SHP77 treated with DMSO at 0.1 percent for 48 hours (cell line): ENCODE measurements around the gene UBXN2A.
A peak's percentile ranks its signal among the peaks of the same experiment; 100 is the strongest.
"Not testable (repeated sequence)": the region's sequence is repeated elsewhere in the genome, so short reads cannot be mapped to it uniquely, and the experiment has no call there.

ENCODE experiments used
- DNase-seq: peaks from one replicate; lab custom pipeline; 2025; lab: John Stamatoyannopoulos, UW

UBXN2A gene

DNA sequence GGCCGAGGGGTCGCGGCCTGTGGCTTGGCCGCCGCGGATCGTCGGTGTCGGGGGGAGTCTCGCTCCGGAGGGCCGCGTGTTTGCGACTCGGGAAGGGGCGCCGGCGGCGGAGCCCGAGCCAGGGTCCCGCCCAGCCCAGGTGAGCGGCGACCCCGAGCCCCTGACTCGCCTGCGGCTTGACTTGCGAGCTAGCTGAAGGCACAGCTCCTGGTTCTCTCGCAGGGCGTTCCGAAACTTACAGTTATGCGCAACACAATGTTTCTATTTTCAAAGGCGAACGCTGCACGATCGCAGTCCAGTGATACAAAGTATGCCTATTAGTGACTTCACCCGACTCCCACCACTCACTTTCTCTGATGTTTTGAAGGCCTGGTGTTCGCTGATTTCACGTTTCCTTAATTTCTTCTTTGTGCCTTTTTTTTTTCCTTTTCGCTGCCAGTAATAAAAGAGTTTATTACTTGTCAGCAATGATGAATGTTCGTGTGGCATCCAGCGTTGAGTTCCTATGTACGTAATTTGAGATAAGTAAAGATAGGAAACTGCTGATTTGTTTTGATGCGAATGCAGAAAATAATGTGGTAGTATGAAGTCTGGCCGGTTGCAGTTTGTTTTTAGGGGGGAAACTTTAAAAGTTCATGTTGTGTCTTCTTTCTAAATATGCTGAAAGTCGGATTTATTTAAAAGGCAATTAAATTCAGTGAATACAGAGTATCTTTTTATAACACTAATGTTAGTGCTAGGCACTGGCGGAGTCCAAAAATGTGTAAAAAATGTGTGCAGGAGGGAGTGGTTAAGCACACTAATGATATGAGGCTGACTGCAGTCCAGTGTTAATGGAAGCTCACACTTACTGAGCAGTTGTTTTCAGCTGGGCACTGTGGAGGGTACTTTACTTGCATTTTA is 706 bp downstream of the UBXN2A start:
- no peak for DNase-seq

DNA sequence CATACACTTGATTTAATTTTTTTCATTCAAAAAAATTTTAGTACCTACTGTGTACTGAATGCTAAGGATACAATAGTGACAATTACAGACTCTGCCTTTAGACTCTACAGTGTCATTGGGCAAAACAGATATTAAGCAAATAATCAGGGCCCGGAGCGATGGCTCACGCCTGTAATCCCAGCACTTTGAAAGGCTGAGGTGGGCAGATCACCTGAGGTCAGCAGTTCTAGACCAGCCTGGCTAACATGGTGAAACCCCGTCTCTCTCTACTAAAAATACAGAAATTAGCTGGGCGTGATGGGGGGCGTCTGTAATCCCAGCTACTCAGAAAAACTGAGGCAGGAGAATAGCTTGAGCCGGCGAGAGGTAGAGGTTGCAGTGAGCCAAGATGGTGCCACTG is 1.4 kb downstream of the UBXN2A start:
- no peak for DNase-seq

DNA sequence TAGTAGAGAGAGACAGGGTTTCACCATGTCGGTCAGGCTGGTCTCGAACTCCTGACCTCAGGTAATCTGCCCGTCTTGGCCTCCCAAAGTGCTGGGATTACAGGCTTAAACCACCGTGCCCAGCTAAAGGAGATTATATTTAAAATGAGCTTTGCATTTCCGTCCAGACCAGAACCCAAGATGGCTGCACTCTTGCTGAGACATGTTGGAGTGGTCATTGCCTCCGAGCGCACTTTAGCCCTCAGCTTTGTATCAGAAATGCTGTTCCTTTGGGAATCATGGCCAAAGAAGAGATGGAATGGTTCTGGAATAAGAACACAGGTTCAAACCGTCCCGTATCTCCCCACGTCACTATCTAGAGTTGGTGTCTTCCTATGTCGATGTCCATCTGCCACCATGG is 3.4 kb downstream of the UBXN2A start:
- DNase-seq: no peak

DNA sequence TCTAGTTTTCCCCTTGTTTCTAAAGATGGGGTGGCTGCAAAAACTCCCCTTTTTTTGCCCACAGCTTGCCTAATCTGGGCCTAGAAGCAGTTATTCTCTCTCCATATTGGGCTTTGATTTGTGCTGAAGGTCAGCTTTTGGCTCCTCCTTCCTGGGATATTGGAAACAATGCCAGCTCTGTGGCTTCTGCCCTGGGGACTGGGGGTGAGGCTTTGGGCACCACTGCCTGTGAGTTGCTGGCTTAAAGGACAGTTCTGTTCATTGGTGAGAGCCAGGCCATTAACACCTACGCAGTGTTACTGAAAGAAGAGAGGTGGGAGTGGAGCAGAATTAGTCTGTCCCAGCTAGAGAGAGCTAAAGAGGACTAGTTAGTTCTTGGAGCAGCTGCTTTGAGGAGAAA is 4.3 kb downstream of the UBXN2A start:
- DNase-seq: no peak

DNA sequence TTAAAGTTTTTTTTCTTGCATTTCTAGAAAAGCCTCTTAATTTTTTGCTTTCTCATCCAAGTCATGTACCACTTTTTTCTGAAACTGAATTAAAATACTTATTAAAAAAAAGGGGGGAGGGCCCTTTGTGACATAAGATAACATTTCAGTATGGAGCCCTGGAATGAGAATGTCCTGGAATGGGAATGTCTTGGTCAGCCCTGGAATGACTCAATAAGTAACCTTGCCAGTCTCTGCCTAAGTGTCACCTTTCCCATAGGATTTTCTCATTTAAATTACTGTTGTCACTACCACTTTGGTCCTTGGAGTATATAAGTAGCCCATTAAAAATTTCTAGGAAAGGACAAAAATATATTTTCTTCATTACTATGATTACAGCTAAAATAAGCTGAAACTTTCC is 4.7 kb downstream of the UBXN2A start:
- DNase-seq: no peak

DNA sequence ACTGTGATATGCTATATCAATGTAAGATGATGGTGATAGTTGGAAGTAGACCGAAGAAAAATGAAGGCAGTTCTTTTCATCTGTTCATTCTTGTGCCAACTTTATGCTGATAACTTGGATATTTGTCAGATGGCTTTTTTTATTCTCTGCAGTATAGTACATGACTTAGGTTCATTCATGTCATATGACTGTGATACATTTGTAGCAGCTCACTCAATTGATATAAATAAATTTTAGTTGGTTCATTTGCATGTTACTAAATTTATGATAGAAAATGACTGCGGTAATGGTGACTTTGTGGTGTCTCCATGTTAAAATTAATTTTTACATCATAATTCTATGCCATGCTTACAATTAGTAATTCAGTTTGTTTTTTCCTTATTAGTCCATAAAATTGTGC is 7.1 kb downstream of the UBXN2A start:
- no peak for DNase-seq

DNA sequence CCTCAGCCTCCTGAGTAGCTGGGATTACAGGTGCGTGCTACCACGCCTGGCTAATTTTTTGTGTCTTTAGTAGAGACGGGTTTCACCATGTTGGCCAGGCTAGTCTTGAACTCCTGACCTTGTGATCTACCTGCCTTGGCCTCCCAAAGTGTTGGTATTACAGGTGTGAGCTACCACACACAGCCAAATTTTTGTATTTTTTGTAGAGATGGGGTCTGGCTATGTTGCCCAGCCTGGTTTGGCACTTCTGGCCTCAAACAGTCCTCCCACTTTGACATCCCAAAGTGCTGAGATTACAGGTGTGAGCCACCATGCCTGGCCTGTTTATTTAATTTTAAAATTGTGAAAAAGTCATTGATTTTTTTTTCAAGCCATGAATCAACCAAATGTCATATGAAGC is 12.3 kb downstream of the UBXN2A start:
- not testable (repeated sequence) for DNase-seq

DNA sequence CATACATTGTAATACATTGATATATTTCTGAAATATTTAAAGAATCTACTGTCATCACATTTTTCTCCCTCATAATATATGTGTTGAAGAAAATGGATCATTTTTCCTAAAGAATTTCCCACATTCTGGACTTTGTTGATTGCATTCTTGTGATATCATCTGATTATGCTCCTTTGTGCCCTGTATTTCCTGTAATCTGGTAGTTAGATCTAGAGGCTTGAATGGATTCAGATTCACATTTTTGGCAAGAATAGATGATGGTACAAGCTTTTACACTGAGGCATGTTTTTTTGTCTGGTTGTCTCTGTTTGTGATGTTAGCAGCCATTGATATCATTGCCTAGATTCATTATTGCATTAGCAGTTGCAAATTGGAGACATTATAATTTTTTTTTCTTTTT is 13.4 kb downstream of the UBXN2A start:
- no peak for DNase-seq

DNA sequence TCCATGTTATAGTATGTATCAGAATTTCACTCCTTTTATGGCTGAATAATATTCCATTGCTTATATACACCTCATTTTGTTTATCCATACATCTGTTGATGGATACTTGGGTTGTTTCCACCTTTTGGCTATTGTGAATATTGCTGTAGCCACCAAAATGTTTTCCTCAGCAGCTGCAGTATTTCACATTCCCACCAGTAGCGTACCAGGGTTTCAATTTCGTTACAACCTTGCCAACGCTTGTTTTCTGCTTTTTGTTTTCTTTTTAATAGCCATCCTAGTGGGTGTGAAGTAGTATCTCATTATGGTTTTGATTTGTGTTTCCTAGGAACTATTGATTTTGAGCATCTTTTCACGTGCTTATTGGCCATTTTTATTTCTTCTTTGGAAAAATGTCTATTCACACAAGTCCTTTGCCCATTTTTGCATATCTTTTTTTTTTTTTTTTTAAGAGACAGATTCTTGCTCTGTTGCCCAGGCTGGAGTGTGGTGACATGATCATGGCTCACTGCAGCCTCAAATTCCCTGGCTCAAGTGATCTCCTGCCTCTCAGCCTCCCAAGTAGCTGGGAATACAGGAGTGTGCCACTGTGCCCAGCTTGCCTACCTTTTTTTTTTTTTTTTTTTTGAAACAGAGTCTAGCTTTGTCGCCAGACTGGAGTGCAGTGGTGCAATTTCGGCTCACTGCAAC is 14.2 kb downstream of the UBXN2A start:
- no peak for DNase-seq

DNA sequence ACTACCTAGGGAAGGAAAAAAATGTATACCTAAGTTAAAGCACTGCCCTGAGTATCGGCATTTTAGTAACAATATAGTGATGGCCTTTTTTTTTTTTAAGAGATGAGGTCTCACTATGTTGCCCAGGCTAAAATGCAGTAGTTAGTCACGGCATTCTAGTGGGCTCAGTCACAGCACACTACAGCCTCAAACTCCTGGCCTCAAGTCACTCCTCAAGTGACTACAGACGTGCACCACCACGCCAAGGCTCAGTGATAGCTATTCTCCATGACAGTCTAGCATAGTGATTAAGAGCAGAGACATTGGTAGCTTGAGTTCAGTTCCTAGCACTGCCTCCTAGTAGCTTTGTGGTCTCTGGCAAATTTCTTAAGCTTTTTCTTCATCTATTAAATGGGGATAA is 27.6 kb downstream of the UBXN2A start:
- no peak for DNase-seq

DNA sequence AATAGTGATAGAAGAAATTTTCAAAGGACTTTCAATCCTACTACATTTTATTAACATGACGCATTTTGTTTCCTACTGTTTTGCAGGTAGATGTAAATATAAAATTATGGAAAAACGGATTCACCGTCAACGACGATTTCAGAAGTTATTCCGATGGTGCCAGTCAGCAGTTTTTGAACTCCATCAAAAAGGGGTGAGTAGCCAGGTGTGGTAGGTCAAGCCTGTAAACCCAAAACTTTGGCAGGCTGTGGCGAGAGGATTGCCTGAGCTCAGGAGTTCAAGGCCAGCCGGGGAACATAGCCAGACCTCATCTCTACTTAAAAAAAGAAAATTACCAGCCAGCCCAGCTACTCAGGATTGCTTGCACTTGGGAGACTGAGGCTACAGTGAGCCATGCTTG is 36.6 kb downstream of the UBXN2A start:
- DNase-seq: no peak

DNA sequence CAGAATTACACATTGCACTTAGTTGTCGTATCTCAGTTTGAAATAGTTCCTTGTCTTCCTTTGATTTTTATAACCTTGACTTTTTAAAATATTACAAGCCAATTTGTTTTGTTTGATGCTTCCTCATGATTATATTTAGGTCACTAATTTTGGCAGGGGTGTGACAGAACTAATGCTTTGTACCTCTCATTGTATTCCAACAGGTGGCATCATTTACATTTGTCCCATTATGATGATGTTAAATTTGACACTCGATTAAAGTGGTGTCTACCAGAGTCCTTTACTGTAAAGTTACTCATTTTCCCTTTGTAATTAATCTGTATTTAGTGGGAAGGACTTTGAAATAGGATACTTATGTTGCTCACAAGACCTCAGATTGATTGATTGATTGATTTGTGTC is 48.1 kb downstream of the UBXN2A start:
- peak; percentile 2 for DNase-seq

DNA sequence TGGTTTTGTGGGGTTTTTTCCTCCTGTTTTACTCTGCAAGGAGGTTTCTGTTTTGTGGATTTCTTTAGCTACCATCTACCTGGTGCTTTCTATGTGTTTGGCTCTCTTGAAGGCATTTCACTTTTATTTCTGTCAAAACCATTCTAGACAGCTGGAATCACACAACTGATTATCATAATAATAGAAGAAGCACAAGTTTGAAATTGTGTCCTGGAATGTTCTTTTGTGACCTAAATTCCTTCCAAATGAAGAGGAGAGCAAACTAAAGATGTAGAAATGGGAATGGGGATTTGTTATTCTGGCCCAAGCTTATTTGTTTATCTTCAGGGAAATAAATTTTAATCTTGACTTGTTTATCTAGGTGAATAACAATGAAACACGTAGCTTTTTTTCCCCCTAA is 52.7 kb downstream of the UBXN2A start:
- no peak for DNase-seq

DNA sequence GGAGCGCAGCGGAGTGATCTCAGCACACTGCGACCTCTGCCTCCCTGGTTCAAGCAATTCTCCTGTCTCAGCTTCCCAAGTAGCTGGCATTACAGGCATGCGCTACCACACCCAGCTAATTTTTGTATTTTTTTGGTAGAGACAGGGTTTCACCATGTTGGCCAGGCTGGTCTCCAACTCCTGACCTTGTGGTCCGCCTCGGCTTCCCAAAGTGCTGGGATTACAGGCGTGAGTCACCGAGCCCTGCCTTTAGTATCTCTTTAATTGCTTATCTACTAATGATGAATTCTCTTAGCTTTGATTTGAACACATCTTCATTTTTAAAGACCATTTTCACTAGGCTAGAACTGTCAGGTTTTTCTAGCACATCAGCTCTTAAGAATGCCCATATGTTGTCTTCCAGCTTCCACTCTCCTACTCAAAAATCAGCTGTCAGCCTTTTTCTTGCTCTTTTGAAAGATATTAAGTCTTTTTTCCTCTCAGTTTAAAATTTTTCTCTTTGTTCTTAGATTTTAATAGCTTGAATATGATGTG is 53.5 kb downstream of the UBXN2A start:
- no peak for DNase-seq

DNA sequence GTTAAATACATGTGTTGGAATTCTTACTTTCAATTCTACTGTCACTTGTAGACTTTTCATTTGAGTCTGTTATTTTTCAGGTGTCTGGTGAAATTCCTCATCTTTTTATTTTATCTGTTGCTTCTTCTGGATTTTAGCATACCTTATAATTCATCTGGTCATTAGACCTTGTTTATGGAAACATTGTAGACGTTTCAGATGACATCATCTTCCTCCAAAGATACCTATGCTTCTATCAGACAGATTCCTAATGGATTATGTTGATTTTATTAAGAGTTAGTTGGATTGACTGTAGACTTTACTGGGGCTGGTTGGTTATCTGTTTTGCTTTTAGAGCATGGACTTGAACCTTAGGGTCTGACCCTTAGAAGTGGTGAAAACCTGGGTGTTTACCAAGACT is 54.3 kb downstream of the UBXN2A start:
- DNase-seq: no peak

DNA sequence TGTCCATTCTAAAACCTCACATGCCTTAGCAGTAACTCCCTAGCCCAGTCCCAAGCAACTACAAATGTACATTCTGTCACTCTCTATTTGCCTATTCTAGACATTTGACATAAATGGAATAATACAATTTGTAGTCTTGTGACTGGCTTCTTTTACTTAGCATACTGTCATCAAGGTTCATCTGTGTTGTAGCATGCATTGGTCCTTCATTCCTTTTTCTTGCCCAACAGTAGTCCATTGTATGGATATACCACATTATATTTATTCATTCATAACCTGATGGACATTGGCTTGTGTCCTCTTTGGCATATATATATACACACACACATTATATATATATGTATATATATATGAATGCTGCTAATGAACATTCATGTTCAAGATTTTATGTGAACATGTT is 67.4 kb downstream of the UBXN2A start:
- no peak for DNase-seq

DNA sequence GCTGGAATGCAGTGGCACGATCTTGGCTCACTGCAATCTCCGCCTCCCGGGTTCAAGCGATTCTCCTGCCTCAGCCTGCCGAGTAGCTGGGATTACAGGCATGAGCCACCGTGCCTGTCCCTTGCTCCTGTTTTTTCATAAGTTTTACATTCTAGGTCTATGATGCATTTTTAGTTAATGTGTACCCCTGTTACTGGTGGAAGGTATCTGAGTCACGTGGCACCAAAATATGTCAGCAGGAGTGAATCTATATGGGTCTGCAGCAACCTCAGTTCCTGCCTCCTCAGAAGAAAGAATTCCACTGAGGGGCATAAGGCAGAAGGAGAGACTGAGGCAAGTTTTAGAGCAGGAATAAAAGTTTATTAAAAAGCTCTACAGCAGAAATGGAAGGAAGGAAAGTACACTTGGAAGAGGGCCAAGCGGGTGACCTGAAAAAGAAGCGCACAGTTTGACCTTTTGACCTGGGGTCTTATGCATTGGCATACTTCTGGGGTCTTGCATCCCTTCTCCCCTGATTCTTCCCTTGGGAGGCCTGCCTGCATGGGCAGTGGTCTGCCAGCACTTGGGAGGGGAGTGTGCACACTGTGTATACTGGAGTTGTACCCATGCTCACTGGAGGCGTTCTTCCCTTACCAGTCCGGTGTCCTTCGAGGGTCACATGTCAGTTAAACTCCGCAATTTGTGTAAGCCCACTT is 68.6 kb downstream of the UBXN2A start:
- no peak for DNase-seq

DNA sequence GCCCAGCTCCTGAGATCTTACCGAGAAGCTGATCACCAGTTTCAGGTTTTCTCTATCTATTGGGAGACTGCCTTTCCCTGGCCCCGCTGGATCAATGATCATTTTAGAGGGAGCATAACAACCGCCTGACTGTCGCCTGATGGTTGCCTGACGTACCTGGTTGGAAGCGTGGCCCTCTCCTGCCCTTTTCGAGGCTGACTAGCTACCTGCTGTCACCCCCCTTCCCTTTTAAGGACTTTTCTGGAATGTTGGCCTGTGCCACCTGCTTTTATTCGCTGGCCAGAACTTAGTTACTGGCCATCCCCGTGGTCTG is 69.1 kb downstream of the UBXN2A start:
- DNase-seq: no peak

DNA sequence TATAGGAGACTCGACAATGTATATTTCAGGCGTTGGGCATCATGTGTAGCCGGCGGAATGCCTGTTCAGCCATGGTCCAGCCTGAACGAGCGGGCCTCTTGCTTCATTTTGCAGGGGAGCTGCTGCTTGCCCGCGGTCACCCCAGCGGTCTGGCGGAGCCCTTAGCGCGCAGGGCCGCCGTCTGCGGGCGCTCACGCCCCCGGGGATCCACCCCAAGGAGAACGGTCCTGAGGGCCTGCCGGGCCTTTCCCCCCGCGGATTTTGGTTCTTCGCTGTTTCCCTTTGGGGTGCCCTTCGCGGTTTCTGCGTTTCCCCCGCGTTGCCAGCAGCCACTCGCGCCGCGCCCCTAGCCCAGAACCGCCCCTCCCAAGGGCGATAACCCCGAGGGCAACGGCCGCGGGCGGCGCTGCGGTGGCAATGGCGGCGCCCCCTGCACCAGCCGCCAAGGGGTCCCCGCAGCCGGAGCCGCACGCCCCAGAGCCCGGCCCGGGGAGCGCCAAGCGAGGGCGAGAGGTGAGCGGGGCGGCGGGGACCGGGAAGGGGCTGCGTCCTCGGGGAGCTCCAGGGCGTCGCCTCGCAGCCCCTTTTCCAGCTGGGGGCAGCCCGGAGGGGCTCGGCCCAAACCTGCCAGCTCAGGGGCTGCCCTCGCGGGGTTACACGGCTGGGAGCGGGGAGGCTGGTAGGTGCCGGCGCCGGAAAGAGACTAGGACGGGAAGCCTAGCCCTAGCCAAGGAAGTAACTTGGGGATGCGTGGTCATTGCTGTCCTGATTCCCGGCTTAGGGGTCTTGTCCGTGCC is 69.6 kb downstream of the UBXN2A start, which contains the start of gene MFSD2B:
Gene MFSD2B (plus strand): TSS at position 406 of the 797 bp plus-strand sequence. CDS start 12 bp downstream, at position 418.
- no peak for DNase-seq

DNA sequence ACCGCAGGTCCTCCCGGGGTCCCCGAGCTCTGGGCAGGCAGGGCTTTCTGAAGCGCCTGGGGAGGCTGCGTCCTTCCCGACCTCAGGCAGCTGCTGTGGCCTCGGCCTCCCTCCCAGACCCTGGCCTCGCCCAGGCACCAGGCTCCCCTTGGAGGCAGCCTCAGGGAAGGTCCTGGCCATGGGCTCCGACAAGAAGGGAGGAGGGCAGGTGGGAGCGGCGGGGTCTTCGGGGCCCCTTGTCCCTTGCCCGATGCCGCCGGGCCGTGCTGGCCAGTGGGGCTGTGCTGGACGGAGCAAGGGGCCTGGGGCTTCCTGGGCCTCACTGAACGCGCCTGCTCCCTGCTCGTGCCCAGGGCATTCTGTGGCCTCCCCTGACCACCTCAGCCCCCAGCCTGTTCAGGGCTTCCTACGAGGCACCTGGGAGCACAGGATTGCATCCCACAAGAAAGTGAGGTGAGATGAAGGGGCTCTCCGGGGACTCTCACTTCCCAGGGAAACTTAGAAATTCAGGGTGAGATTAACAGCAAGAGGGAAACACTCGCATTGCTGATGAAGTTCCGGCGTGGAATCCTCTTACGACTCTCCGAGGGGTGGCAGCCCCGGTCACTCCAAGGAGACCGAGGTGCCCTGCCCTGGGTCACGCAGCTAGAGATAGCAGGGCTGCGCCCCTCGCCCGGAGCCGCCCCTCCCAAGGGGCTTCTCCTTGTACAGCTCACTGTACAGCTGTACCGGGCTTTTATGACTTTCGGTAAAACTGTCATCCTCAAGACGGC is 70.4 kb downstream of the UBXN2A start:
- no peak for DNase-seq
